ENCODE data around the gene SS18. TPM values are rescaled to one million over a fixed set of nuclear protein-coding genes. Genes with fewer than 3 reads are reported as not detected.

Gene SS18
- total and polyA plus RNA-seq, 2 of the 13 experiments (the other 11 are each of a cell fraction or from before 2014, with no cell fraction given) = 49.2 to 82.7 TPM

GRCh38 chr18:26051843-26052242 lies 38.6 kb downstream of the SS18 start:
- no peaks in the 10 kb centered on the region for H3K79me2 ChIP-seq (ENCODE audit: insufficient read depth, low read length)
- ChIA-PET POLR2A (no interaction called here), CTCF (ENCODE audit: low intra/inter-chr PET ratio, low total read pairs) (no interaction called here)
- WGBS (ENCODE audit: low lambda C conversion rate) = 98% methylated on average over 1 of the region's 1 CpG
- TF ChIP-seq ZNF879 (CRISPR knock-in tag; IDR thresholded peaks at IDR 0.05) (no peak), LCORL (IDR thresholded peaks at IDR 0.05) (no peak), LCORL (CRISPR knock-in tag; IDR thresholded peaks at IDR 0.05) (no peak), ZFAT (CRISPR knock-in tag; conservative IDR thresholded peaks at IDR 0.05) (no peak), AGO2 (optimal IDR thresholded peaks at IDR 0.05; ENCODE audit: low read depth, low read length) (no peak), EP300 (IDR thresholded peaks at IDR 0.05; ENCODE audit: low read depth in 2 of 2, low read length in 2 of 2) (no peak), EP300 (CRISPR knock-in tag; IDR thresholded peaks at IDR 0.05; ENCODE audit: borderline replicate concordance) (no peak), ZNF549 (CRISPR knock-in tag; IDR thresholded peaks at IDR 0.05) (no peak), ZHX1 (CRISPR knock-in tag; IDR thresholded peaks at IDR 0.05; ENCODE audit: low read depth) (no peak)
- H3K27me3 ChIP-seq (ENCODE audit: control insufficient read depth in 1 of 2, insufficient read depth in 2 of 2, low read length in 2 of 2) = no peaks in the 10 kb centered on the region
- H3K4me3 ChIP-seq (replicated peaks in 1 of 3; ENCODE audit: insufficient read depth in 1 of 3, low read depth in 2 of 3, low read length in 3 of 3) = no peak overlapping the region
- no peaks in the 10 kb centered on the region for H3K9me3 ChIP-seq (ENCODE audit: low read length)
- BruUV-seq (replicated peaks) = no TSS peak
- H2AFZ ChIP-seq (ENCODE audit: low read length) = no peak overlapping the region
- H3K36me3 ChIP-seq (replicated peaks in 1 of 2; ENCODE audit: control insufficient read depth in 1 of 2, insufficient read depth in 2 of 2, low read length in 2 of 2) = peaks cover 9 to 37% of the 10 kb centered on the region in 2 experiments
- no peak overlapping the region for H3K9ac ChIP-seq (ENCODE audit: insufficient read depth, low read depth, low read length)
- FAIRE-seq (no peak), DNase-seq (ENCODE audit: low spot score) (no peak), ATAC-seq (no peak)
- in situ Hi-C loops (cut with HindIII; ENCODE audit: extremely low pct_ligation_motif_present, low pct_unique_long_range_greater_than_20kb) (no loop called here), intact Hi-C loops (cut with micrococcal nuclease; ENCODE audit: unreplicated experiment) (no loop called here)
- no peak overlapping the region for H3K27ac ChIP-seq (ENCODE audit: extremely low read length, insufficient read depth, low read length)
- H3K4me2 ChIP-seq (ENCODE audit: low read depth, low read length) = no peak overlapping the region
- no peaks in the 10 kb centered on the region for H4K20me1 ChIP-seq (ENCODE audit: insufficient read depth, low read length)
- H3K4me1 ChIP-seq (ENCODE audit: insufficient read depth, low read length) = no peaks in the 10 kb centered on the region

All from HepG2 (cell line).